GM12874 (cell line): ENCODE data around the gene CD80.

Experiments
- CTCF ChIP-seq: IDR thresholded peaks from 2 replicates; pipeline ENCODE4 v1.5.1; 2011; ENCODE audit warnings: low read depth, mild to moderate bottlenecking, control low read depth, low read length, moderate library complexity; ENCODE audit not compliant: insufficient read depth

The CD80 gene

GRCh38 chr3:119506631-119507030, 52.8 kb downstream of the CD80 start:
- no peak for TF ChIP-seq CTCF

GRCh38 chr3:119500901-119501300, 58.5 kb downstream of the CD80 start:
- no peak for TF ChIP-seq CTCF

- no peak for TF ChIP-seq CTCF
Observed at GRCh38 chr3:119500265-119500664, 59.1 kb downstream of the CD80 start.

GRCh38 chr3:119498186-119499011, 61.0 kb downstream of the CD80 start, which contains the start of gene TIMMDC1:
TSS of gene TIMMDC1 (plus strand) at chr3:119498547. CDS start at chr3:119498734, 187 bp downstream.
- no peak for TF ChIP-seq CTCF

- no peak for TF ChIP-seq CTCF
Observed at GRCh38 chr3:119497820-119498185, 61.6 kb downstream of the CD80 start.

- 0 out of 2 replicates have a peak, but pooled peaks have one; percentile 11 for TF ChIP-seq CTCF
Observed at GRCh38 chr3:119494597-119494996, 64.8 kb downstream of the CD80 start.

- no peak for TF ChIP-seq CTCF
Observed at GRCh38 chr3:119492810-119493209, 66.6 kb downstream of the CD80 start.
